Superior temporal gyrus (tissue), 1 donor: ENCODE data around the gene PDIA5.
"Not testable (repeated sequence)": the region's sequence is repeated elsewhere in the genome, so short reads cannot be mapped to it uniquely, and the experiment has no call there.

Experiments
- DNase-seq: peaks from one replicate; pipeline ENCODE4 v3.0.0-alpha.2; 2016; ENCODE audit errors: extremely low spot score

The PDIA5 gene

DNA sequence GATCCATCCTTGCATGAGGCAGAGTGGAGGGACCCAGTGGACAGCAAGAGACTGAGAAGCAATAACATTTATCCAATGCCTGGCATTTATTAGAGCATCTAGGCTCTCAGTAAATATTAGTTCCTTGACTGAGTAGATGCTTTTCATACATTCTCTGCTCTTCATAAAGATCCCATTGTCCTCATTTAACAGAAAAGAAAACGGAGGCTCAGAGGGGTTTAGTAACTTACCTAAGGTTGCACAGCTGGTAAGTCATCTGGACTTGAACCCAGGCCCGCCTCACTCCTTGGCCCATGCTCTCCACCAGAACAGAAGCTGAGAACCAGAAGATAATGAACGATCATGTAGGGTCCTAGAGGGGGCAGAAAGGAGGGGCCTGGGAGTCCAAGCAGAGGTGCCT is 82.7 kb downstream of the PDIA5 start:
- no peak for DNase-seq

- no peak for DNase-seq
Measured at GRCh38 chr3:123150449-123151215, 83.8 kb downstream of the PDIA5 start.

DNA sequence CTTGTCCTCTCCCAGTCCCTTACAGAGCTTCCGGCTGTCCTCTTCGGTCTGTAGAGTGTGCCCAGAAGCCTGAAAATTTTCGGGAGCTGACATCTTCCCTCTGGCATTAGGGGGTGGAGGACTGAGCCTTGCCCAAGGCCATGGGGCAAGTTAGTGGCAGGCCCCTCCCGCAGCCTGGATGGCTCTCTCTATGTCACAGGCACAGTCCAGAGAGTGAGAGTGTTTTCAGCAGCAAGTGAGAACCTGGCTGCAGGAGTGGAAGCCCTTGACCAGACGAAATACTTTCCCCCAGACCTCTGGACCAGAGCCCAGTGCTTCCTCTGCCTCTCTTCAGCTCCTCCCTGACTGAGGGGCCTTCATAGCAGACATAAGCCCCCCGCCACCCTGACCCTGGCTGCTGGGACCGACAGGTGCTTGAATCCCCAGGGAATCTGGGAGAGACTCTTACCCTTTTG is 84.5 kb downstream of the PDIA5 start:
- DNase-seq: no peak

DNA sequence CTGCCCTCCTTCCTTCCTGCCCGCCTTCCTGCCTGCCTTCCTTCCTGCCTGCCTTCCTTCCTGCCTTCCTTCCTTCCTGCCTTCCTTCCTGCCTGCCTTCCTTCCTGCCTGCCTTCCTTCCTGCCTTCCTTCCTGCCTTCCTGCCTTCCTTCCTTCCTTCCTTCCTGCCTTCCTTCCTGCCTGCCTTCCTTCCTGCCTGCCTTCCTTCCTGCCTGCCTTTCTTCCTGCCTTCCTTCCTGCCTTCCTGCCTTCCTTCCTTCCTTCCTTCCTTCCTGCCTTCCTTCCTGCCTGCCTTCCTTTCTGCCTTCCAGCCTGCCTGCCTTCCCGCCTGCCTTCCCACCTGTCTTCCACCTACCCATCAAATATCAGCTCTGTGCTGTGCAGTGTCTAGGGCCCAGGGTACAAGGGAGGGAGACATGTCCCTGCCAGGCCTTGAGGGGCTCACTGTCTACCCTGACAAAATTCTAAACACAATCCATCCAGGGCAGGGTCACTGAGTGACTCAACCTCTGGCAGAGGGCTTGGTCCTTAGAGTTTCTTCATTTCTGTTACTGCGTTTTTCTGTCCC is 85.1 kb downstream of the PDIA5 start:
- not testable (repeated sequence) for DNase-seq

DNA sequence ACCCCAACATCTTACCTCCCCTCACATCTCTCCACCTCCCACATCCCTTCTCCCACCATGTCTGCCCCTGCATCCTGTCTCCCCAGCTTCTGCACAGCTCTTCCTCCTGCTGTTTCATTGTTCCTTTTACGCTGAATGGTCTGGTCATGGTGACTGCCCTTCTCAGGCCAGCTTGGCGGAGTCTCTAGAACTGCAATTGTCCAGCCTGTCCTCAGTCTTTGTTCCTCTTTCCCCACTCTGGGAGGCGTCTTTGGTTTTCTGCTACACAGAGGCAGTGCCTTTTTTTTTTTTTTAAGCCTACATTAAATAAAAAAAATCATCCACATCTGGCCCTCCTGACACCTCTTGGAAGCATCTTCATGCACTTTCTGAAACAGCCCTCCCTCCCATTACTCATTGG is 85.9 kb downstream of the PDIA5 start:
- DNase-seq: no peak

- no peak for DNase-seq
Measured at GRCh38 chr3:123153125-123154019, 86.5 kb downstream of the PDIA5 start.

- DNase-seq: no peak
Measured at GRCh38 chr3:123154020-123154985, 87.5 kb downstream of the PDIA5 start.

DNA sequence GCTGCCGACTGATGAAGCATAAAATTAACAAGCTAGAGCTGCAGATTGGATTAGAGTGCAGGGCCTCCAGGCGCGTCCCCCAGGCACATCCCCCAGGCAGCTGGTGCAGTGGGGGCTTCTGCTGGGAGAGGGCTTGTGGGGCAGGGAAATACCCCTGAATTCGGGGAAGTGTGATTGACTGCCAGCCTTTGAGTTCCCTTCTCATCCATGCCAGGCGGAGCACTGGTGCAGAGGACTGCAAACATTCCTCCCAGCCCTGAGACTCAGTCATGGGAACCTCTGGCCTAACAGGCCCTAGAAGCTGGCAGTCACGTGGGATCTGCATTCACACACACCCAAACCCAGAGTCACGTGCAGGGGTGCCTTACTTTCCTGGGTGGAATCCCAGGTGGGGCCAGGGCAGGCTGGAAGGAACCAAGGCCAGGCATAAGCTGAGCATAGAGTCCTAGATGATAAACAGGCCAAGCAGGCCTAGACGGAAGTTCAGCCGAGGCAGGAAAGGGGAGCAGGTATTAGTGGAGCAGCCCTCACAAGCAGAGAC is 88.7 kb downstream of the PDIA5 start:
- DNase-seq: no peak

GRCh38 chr3:123156276-123156995 is 89.6 kb downstream of the PDIA5 start:
- no peak for DNase-seq

- no peak for DNase-seq
Measured at GRCh38 chr3:123157209-123157597, 90.4 kb downstream of the PDIA5 start.

- DNase-seq: no peak
Measured at GRCh38 chr3:123157598-123158287, 90.9 kb downstream of the PDIA5 start.

DNA sequence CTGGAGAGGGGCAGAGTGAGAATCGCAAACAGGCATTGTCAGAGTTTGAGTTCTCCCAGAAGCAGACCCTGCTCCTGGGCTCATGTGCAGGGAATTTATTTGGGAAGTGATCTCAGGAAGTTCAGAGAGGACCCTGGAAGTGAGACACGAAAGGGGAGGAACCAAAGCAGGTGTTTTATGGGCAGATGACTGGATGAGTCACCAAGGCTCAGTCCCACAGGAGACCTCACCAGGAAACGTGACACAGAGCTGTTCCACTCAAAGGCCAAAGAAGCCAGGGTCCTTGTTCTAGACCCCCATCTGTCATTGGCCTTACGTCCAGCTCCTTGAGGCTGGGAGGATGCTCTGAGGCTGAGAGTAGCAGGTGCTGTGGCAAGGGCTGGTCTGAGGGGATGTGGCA is 91.5 kb downstream of the PDIA5 start:
- no peak for DNase-seq

GRCh38 chr3:123158899-123159390 is 92.1 kb downstream of the PDIA5 start:
- DNase-seq: no peak

- DNase-seq: no peak
Measured at GRCh38 chr3:123159926-123160635, 93.3 kb downstream of the PDIA5 start.

DNA sequence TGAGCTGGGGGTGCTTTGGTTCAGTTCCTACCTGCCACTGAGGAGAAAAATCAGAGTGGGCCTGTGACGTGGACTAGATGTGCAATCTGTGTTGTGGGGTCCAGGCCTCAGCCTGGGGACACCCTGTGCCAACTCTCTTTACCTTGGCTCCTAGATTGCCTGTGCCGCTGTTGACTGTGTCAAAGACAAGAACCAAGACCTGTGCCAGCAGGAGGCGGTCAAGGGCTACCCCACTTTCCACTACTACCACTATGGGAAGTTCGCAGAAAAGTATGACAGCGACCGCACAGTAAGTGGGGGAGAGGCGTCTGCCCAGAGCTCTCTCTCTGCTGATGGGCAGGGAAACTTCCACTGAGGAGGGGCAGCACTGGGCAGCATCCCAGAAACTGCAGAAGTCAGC is 94.3 kb downstream of the PDIA5 start:
- no peak for DNase-seq

- no peak for DNase-seq
Measured at GRCh38 chr3:123163141-123163540, 96.3 kb downstream of the PDIA5 start.

GRCh38 chr3:123165163-123165562 is 98.3 kb downstream of the PDIA5 start:
- no peak for DNase-seq

- DNase-seq: no peak
Measured at GRCh38 chr3:123167686-123168085, 100.9 kb downstream of the PDIA5 start.

GRCh38 chr3:123168122-123168521 is 101.3 kb downstream of the PDIA5 start:
- DNase-seq: no peak
